ENCODE data around the gene TFEC.
"Not testable (repeated sequence)": the region's sequence is repeated elsewhere in the genome, so short reads cannot be mapped to it uniquely, and the experiment has no call there.

TFEC gene

DNA sequence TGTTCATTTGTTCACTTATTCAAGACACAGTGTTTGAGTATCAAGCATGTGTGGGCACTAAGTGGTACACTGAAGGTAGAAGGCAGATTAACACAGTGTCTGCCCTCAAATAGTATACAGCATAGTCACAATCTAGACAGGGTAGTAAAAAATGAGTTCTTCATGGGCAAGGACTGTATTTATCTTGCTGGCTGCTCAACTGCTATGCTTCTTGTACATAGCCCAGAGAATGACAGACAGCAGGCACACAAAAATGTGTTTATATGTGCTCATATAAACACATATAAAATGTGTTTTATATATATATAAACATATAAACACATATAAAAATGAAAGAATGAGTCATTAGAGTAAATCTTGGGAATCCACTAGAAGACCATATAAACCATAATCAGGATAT lies 43.1 kb downstream of the TFEC start:
- DNase-seq: no peak

DNA sequence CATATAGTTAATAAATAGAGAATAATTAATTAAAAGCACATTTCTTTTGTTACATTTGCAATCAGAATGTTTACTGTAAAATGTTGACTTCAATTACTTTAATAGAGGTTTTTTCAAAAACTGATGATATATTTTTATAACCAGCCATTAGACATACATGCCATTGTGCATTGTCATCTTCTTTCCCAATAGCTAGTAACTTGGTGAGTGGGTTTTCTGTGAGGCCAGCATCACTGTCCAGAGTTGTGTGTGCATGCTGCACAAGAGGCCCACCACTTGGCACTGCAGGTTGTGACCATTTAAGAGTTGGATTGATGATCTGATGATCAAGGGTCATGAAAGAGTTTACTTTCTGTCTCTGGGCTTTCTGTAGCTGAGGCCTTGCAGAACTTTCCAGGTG lies 46.5 kb downstream of the TFEC start:
- no peak for DNase-seq

DNA sequence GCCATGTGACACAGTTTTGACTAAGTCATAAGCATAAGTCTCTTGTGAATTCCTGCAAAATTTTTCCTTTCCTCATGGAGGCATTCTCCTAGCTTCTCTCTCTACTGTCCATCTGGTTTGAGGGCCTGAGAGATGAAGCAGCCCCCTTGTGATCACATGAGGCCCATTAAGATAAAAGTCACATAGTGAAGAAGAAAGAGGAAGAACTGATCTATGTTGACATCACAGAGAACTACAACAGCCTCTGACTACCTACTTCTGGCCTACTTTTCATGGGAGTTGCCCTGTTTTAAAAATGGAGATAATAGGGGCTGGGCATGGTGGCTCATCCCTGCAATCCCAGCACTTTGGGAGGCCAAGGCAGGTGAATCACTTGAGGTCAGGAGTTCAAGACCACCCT lies 50.4 kb downstream of the TFEC start:
- DNase-seq: no peak

DNA sequence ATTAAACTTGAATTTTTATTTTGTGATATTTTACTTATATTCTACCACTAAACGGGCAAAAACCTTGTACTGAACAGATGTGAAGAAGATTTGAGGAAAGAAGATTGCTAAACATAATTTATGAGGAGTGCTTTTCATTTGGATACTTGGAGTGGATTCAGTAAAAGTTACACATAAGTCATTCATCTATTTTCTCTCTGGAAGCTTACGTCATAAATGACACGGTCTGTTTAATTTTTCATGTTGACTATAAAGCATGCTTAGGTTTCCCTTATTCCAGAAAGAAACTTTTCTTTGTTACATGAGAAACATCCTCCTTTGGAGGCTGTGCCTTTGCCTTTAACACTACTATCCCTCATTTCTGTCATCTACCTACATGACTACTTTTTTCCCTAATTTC lies 53.9 kb downstream of the TFEC start:
- DNase-seq: no peak

DNA sequence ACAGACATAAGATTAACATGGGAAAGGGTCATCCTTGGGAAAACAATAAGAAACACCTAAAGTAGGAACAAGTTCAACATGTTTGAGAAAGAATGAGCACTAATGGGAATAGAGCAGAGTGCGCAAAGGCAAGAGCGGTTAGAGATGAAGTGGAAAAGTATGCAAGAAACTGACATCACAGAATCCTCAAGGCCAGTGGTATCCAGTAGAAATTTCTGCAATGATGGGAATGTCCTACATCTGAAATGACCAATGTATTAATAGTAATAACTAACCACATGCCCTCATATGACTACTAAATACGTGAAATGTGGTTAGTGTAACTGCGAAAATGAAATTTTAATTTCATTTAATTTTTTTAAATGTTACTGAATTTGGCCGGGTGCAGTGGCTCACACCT lies 54.8 kb downstream of the TFEC start:
- DNase-seq: no peak

DNA sequence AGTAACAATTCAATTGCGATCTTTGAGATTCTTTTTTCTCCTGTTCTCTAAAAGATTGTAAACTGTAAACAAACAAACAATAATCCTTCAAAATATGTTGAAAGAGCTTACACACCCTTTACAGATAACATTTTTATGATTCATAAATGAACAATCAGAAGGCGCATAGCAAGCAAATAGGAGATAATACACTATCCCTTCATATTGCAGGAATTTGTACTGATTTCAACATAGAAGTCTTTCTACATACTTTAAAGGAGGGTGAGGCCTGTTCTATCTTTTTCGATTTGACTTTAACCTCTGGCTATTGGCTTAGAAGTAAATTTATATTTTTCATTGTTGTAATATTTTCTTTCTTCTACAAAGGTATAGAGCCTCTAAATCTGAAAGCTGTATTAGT lies 57.2 kb downstream of the TFEC start:
- no peak for DNase-seq

DNA sequence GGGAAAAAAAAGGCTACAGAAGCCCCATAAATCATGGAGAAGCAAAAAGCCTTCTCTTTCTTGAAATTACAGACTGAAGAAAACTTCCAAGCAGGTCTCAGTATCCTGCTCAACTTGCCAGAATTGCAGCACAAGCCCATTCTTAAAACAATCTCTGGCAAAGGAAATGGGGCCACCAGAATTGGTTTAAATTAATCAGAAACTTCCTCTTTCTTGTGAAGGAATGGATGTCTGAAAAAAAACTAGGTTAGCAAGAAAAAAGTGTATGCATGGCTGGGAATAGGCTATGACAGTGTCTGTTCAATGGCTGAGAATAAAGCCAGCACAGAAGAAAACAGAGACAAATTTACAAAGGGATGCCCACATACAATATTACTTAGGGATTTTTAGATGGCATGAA lies 59.1 kb downstream of the TFEC start:
- no peak for DNase-seq

DNA sequence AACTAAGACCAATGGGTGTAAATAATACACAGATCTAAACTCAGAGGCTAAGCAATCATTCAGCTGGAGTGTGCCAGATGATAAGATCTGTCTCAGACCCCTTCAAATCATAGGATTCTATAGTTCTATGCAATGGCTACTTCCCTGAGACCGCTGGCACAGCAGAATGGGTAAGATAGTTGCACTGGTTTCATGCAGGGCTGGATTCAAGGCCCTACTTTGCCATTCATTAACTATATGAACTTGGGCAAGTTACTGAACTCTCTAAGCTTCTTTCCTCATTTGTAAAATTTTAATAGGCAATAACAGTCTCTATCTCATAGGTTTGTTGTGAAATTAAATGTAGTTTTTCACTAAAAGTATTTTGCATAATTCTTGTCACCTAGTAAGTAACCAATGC lies 62.0 kb downstream of the TFEC start:
- no peak for DNase-seq

DNA sequence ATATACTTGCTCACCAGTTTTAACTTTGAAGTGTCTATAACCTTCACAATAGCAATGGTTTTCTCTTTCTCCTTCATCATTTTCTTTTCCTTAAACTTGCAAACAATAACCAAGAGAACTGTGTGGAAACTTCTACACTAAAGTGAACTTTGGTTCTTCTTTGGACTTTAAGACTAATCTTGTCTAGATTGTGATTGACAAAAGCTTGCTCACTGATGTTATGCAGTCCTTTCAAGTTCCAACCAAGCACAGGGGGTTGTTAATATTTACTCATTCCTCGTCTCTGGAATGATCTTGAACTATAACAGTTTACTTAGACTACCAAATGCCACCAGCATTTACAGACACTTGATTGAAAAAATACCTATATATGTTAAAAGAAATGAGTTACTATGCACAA lies 62.4 kb downstream of the TFEC start:
- no peak for DNase-seq

DNA sequence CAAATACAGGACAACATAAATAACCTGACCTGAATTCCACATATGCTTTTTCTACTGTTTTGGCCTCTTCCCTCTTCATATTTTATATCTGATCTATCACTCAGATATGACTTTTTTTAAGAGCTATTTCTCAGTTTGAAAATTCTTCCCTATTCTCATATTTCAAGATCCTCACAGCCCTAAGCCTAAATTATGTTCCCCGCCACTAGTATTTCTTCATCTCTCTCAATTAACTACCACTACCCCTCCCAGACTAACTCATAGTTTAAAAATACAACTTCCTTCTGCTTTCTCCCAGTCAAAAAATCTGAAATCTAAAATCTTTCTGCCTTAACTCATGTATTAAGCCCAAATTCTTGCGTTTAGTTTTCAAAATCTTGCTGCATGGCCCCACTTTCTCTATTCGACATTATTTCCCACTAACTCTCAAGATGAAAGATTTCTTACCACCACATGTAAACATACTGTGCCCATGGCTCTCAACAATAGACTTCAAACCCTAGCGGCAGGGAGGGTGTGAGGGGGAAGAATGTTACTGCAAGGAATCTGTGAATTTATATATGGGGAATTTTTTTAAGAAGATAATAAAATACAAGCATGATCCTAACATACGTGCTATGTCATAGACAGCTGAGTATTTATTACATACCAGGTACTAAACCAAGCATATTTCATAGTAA lies 64.6 kb downstream of the TFEC start:
- DNase-seq: no peak

DNA sequence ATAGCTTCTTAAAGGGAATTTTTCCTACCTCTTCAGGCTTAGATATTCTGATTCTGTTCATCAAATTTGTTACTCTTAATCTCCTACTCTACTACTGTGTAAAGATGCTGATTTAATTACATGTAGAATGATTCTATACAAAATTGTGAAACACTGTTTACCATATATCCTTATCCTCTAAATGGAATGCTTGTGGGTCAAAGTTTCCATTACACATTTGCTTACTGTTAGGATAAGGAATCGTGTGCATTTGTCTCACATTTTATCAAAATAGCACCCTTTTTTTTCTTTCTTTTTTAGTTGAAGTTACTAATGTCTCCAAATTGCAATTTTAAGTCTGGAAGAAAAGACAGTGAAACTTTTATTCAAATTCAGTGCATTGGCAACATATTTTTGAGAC lies 65.3 kb downstream of the TFEC start:
- no peak for DNase-seq

DNA sequence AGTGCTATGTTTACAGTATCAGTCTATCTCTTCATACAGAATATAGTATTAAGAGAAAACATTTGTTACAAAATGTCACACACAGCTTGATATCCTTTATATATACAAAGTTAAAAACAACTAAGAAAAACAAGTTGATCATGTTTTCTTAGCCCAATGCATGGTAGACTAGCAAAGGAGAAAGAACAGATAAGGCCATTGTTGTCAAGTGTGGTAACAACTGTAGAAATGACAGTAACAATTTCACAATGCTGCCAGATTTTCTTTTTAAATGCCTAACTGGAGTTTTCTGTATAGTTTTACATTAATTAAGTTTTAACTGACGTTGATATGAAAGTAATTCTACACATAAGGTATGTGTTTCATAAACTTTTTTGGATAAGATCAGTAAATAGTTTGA lies 65.8 kb downstream of the TFEC start:
- no peak for DNase-seq

DNA sequence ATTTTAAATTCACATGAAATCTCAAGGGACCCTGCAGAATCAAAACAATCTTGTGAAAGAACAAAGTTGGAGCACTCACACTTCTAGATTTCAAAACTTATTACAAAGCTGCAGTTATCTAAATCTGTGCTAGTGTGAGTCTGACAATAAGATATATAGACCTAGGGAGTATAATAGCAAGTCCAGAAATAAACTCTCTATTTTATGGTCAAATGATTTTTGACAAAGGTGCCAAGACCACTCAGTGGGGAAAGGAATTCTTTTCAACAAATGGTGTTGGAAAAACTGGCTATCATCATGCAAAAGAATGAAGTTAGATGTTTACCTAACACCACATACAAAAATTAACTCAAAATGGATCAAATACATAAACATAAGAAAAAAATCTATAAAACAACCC lies 68.2 kb downstream of the TFEC start:
- no peak for DNase-seq

DNA sequence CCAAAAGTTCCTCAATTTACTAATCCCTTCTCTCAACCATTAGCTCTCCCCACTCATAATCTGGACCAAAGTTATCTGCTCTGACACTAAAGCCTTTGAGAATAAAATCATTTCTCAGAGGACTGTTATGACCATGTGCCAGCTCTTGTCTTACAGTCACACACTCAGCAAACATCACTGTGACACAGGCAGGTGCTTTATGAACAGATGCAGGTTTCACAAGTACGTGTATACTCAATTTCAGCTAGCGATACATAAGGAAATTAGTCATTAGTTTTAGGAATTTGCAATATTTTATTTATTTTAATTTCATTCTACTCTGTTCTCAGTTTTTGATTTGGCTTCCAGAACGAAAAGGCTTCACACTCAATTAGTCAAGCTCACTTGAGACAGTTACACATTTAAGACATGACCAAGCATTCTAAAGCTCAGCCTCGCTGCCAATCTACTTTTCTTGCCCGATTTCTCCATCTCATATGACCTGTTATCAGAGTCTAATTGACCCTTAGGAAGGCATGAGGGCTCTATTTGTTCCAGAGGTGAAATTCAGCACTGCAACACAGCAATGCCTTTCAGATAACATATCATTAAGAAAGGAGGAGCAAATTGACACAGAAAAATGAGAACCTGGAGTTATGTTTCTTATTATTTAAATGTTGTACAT lies 76.8 kb downstream of the TFEC start:
- no peak for DNase-seq

DNA sequence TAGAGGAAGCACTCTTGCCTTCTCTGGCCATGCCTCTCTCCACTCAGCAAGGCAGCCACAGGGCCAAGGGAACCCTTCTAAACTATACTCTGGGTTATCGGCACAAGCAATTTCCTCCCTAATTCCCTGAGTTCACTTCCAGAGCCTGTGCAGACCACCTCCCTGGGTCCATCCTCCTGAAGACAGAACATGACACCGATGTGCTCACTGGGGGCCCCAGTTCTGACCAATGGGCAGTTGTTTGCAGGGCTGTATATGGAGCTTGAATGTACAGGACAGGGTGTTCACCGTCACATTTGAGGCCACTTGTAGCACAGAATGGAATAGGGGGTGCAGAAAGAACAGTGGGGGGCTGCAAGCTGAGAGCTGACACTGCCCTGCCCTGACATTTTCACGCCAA lies 77.7 kb downstream of the TFEC start:
- no peak for DNase-seq

DNA sequence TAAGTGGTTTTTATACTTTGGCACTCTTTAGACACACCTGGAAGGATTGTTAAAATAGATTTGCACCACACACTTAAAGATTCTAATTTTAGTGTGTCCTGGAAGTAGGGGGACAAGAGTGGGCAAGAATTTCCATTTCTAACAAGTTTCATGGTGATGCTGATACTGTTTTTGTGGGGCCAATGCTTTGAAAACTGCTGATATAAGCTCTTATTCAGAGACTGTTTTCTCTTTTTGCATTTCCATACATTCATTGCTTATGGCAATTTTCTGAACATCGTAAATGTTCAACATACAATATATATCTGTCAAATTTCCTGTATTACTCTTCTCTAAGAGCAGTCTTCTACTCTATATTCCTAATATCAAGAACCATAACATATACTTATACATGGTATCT lies 79.0 kb downstream of the TFEC start:
- DNase-seq: no peak

DNA sequence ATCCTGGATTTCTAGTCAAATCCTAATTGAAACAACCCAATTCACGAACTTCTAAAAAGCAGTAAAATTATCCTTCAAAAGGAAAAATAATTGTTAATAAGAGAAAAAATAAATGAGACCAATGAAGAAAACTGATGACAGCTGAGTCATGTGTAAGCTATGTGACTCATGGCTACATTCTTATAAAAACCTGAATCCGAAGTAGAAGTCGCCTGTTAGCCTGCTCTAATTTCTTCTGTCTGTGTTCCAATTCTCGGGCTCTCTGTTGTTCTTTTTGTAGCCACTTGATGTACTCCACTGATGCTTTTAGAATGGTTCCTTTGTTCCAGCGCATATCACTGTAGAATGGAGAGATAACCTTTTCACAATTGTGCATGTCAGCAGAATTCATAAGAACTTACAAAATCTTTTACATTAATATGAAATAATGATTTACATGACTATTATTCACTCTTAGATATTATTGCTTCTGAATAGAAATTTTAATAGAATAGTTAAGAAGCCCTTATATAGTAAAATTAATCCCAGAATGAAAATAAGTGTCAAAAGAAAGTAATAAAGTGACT lies 88.8 kb downstream of the TFEC start:
- DNase-seq: no peak

DNA sequence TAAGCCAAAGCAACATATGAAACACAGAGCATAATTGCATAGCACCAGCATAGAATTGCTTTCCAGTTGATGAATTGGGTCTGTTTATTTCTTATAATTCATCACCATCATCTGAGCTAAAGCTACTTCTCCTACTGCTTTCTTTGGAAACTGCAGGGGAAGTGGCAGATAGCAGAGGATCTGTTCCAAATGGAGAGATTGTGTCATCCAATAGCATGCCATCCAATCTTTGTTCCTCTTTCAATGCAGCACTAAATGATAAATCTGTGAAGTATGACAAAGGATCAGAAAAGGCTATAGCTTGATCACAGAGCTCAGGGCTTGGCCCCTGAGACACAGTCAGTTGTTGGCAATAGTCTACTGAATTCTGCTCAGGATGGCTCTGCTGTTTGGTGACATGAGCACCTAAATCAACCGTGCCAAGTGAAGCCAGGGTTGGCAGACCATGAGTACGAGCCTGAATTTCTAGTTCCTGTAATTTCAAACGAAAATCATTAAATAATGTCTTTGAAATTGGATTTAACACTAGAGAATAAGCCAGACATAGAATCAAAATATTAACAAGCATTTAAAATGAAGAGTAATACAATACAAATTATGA lies 90.0 kb downstream of the TFEC start:
- DNase-seq: no peak

DNA sequence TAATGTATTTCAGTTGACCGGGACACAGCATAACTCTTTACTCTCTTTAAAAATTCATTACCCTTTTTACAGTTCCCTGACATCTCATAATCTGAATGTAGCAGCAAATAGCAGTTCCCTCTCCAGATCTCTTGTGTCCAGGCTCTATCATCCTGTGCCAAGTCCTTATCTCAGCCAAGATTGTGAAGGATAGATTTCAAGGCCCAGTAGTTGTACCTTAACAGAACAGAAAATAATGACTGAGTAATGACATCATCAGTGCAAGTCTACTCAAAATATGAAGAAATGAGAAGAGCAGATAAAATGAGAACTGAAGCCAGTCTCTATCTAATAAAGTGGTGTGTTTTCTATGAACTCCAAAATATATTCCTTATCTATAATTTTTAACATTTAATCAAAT lies 92.6 kb downstream of the TFEC start:
- DNase-seq: no peak

DNA sequence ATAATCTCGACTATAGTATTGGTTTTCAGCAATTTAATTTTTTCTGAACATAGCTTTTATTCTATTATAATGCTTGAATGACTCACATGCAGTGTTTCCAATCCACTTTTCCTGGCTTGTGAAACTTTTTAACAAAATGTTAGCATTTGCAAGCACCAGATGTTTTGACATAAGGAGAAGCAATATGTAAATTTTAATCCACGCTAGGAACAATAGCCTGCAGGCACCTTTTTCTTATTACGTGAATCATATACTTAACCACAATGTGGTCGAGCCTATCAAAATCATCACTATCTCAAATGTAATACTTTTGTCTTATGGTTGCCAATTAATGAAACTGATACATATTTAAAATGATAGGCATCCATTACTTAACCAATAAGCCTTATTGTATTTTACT lies 97.1 kb downstream of the TFEC start:
- no peak for DNase-seq

DNA sequence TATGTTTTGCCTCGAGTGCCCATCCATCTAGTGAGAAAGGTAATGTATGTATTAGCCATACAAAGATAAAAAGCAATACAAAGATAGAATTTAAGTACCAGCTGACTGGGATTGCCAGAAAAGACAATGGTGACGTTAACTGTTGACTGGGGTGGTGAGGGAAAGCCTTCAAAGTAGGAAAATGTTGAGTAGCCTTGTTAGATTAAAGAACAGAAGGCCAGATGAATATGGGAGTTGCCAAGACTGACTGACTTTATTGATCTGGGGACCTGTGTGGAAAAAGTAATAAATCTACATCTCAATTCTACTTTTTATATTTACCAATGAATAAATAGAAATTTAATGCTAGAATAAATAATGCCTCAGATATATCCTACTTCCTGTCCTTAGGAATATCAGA lies 97.7 kb downstream of the TFEC start:
- no peak for DNase-seq

DNA sequence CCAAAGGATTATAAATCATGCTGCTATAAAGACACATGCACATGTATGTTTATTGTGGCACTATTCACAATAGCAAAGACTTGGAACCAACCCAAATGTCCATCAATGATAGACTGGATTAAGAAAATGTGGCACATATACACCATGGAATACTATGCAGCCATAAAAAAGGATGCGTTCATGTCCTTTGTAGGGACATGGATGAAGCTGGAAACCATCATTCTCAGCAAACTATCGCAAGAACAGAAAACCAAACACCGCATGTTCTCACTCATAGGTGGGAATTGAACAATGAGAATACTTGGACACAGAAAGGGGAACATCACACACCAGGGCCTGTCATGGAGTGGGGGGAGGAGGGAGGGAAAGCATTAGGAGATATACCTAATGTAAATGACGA lies 100.4 kb downstream of the TFEC start:
- DNase-seq: not testable (repeated sequence)

DNA sequence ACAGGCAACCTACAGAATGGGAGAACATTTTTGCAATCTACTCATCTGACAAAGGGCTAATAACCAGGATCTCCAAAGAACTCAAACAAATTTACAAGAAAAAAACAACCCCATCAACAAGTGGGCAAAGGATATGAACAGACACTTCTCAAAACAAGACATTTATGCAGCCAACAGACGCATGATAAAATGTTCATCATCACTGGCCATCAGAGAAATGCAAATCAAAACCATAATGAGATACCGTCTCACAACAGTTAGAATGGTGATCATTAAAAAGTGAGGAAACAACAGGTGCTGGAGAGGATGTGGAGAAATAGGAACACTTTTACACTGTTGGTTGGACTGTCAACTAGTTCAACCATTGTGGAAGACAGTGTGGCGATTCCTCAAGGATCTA lies 100.8 kb downstream of the TFEC start:
- DNase-seq: not testable (repeated sequence)

DNA sequence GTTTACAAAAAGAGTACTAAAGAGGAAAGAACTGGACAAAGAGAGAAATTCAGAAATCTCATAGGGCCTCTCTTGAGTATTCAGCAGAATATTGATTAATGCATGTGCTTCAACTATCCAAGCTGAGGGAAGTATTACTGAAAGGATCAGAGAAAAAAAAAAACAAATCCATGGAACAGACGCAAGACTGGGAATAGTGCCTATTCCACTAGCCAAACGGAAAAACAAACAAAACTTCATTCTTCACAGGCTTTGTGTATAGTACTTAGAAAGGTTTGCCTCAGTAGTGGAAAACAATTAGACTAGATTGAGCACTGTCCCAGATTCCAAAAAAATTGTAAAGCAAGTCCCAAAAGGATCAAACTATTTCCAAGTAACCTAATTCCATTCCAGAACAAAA lies 106.2 kb downstream of the TFEC start:
- no peak for DNase-seq

Measured in right forelimb (tissue), 1 donor.